Measurements from ENCODE around the gene C12orf76. TPM values are rescaled to one million over a fixed set of nuclear protein-coding genes. Genes with fewer than 3 reads are reported as not detected.
"Not testable (repeated sequence)": the region's sequence is repeated elsewhere in the genome, so short reads cannot be mapped to it uniquely, and the experiment has no call there.

C12orf76 gene
- total RNA-seq, 1 experiment from 2014 or later = 7.3 TPM

- Mint-ChIP-seq H3K36me3 (ENCODE audit: insufficient read depth, unreplicated experiment) (no peaks in the 10 kb centered on the region), H3K9me3 (ENCODE audit: unreplicated experiment) (no peaks in the 10 kb centered on the region), H3K27ac (ENCODE audit: low read depth, unreplicated experiment) (no peak overlapping the region), H3K4me3 (ENCODE audit: unreplicated experiment) (no peak overlapping the region), H3K27me3 (ENCODE audit: insufficient read depth, unreplicated experiment) (no peaks in the 10 kb centered on the region), H3K4me1 (ENCODE audit: insufficient read depth, unreplicated experiment) (peaks cover 8% of the 10 kb centered on the region)
- no peak for TF ChIP-seq CTCF (IDR thresholded peaks at IDR 0.05; ENCODE audit: unreplicated experiment)
- intact Hi-C loops (cut with micrococcal nuclease) = no loop called here
- ChIA-PET CTCF (interaction anchor here (0.6 kb wide), 1 partner anchor 355 kb away, joined by 3 read pairs; no protein-coding TSS in a partner anchor), POLR2A (interaction anchor here (1.0 kb wide), 1 partner anchor 10 kb away, joined by 3 read pairs; no protein-coding TSS in a partner anchor)
- no peak for DNase-seq (ENCODE audit: unreplicated experiment)
- no TSS peak for BruUV-seq (replicated peaks)
These were observed 23.2 kb upstream of the C12orf76 start for GRCh38 chr12:110071504-110071903.

- Mint-ChIP-seq H3K27ac (ENCODE audit: low read depth, unreplicated experiment) (no peak overlapping the region), H3K36me3 (ENCODE audit: insufficient read depth, unreplicated experiment) (no peaks in the 10 kb centered on the region), H3K9me3 (ENCODE audit: unreplicated experiment) (no peaks in the 10 kb centered on the region), H3K4me1 (ENCODE audit: insufficient read depth, unreplicated experiment) (peaks cover 8% of the 10 kb centered on the region), H3K4me3 (ENCODE audit: unreplicated experiment) (no peak overlapping the region), H3K27me3 (ENCODE audit: insufficient read depth, unreplicated experiment) (no peaks in the 10 kb centered on the region)
- CTCF ChIA-PET = no interaction called here
- no TSS peak for BruUV-seq (replicated peaks)
- DNase-seq (ENCODE audit: unreplicated experiment) = no peak
- intact Hi-C loops (cut with micrococcal nuclease) = no loop called here
- POLR2A ChIA-PET = no interaction called here
- TF ChIP-seq CTCF (IDR thresholded peaks at IDR 0.05; ENCODE audit: unreplicated experiment) = no peak
These were observed 20.3 kb upstream of the C12orf76 start for GRCh38 chr12:110068654-110069053.

- H3K9me3 Mint-ChIP-seq (ENCODE audit: unreplicated experiment); intact Hi-C loops (cut with micrococcal nuclease); POLR2A ChIA-PET; CTCF ChIA-PET; H3K27ac Mint-ChIP-seq (ENCODE audit: low read depth, unreplicated experiment); DNase-seq (ENCODE audit: unreplicated experiment); H3K27me3 Mint-ChIP-seq (ENCODE audit: insufficient read depth, unreplicated experiment); H3K36me3 Mint-ChIP-seq (ENCODE audit: insufficient read depth, unreplicated experiment); H3K4me1 Mint-ChIP-seq (ENCODE audit: insufficient read depth, unreplicated experiment); H3K4me3 Mint-ChIP-seq (ENCODE audit: unreplicated experiment); BruUV-seq (replicated peaks): not testable (repeated sequence)
These were observed 19.8 kb upstream of the C12orf76 start for GRCh38 chr12:110068115-110068514.

- Mint-ChIP-seq H3K9me3 (ENCODE audit: unreplicated experiment) (no peaks in the 10 kb centered on the region), H3K27ac (ENCODE audit: low read depth, unreplicated experiment) (no peak overlapping the region), H3K4me1 (ENCODE audit: insufficient read depth, unreplicated experiment) (no peaks in the 10 kb centered on the region), H3K4me3 (ENCODE audit: unreplicated experiment) (no peak overlapping the region), H3K27me3 (ENCODE audit: insufficient read depth, unreplicated experiment) (no peaks in the 10 kb centered on the region), H3K36me3 (ENCODE audit: insufficient read depth, unreplicated experiment) (no peaks in the 10 kb centered on the region)
- TF ChIP-seq CTCF (IDR thresholded peaks at IDR 0.05; ENCODE audit: unreplicated experiment) = no peak
- BruUV-seq (replicated peaks) = no TSS peak
- ChIA-PET CTCF (interaction anchor here (0.7 to 0.9 kb wide), 2 partner anchors 15 to 748 kb away, joined by 3 read pairs; no protein-coding TSS in a partner anchor), POLR2A (no interaction called here)
- intact Hi-C loops (cut with micrococcal nuclease) = no loop called here
- no peak for DNase-seq (ENCODE audit: unreplicated experiment)
These were observed 19.2 kb upstream of the C12orf76 start for GRCh38 chr12:110067531-110067930.

GRCh38 chr12:110065540-110065939, 17.2 kb upstream of the C12orf76 start:
- H3K4me3 Mint-ChIP-seq (ENCODE audit: unreplicated experiment) = no peak overlapping the region
- TF ChIP-seq CTCF (IDR thresholded peaks at IDR 0.05; ENCODE audit: unreplicated experiment) = no peak
- BruUV-seq (replicated peaks) = no TSS peak
- no peaks in the 10 kb centered on the region for H3K9me3 Mint-ChIP-seq (ENCODE audit: unreplicated experiment)
- H3K27ac Mint-ChIP-seq (ENCODE audit: low read depth, unreplicated experiment) = no peak overlapping the region
- CTCF ChIA-PET = no interaction called here
- intact Hi-C loops (cut with micrococcal nuclease) = no loop called here
- no peaks in the 10 kb centered on the region for H3K27me3 Mint-ChIP-seq (ENCODE audit: insufficient read depth, unreplicated experiment)
- H3K36me3 Mint-ChIP-seq (ENCODE audit: insufficient read depth, unreplicated experiment) = no peaks in the 10 kb centered on the region
- no peaks in the 10 kb centered on the region for H3K4me1 Mint-ChIP-seq (ENCODE audit: insufficient read depth, unreplicated experiment)
- DNase-seq (ENCODE audit: unreplicated experiment) = no peak
- POLR2A ChIA-PET = no interaction called here
